CD4-positive, alpha-beta T cell treated with Interleukin-4 for 1 hour (primary cell): ENCODE measurements around the gene HDHD2.
"Not testable (repeated sequence)": the region's sequence is repeated elsewhere in the genome, so short reads cannot be mapped to it uniquely, and the experiment has no call there.

Experiments
- DNase-seq, 2 donors: peaks; one replicate each; pipeline ENCODE4 v3.0.0-alpha.2; 2020 to 2022

HDHD2 gene, protein sequence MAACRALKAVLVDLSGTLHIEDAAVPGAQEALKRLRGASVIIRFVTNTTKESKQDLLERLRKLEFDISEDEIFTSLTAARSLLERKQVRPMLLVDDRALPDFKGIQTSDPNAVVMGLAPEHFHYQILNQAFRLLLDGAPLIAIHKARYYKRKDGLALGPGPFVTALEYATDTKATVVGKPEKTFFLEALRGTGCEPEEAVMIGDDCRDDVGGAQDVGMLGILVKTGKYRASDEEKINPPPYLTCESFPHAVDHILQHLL

DNA sequence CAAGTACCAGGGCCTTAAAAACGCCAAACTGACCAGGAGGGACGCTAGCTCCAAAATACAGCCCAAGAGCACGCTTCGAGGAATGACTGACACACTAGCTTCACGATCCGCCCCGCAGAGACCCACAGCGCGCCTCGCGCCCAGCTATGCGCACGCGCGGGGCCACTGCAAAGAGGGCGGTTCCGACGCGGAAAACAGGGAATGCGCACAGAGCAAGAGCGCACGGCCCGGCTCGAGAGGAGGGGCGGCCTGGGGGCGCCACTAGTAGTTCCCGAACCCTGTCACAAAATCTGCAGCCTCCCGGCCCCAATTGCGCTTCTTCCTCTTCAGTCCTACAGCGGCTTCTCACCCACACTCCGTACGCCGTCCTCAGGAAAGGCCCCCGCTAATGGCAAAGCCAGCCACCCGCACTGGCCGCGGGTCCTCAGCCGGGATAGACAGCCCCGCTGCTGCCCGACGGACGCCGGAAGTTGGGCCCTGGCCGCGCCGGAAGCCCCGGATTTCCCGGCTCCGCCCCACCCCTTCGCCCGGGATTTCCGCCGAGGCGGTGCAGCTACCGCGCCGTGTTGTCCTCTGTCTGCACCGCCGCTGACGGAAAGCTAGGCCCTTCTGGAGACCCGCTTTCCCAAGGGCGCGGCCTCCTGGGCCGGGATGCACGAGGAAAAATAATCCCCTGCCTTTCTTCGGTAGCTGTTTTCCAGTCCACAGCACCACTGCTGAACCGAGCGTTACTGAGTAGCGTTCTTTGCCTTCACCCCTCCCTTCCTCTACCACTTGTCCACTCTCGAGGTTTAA lies at the start of gene HDHD2:
TSS of gene HDHD2 (minus strand) at position 472 of the 795 bp plus-strand sequence. CDS start 14,061 bp downstream, outside the sequence.
- peak; percentile 71 to 72 for DNase-seq

DNA sequence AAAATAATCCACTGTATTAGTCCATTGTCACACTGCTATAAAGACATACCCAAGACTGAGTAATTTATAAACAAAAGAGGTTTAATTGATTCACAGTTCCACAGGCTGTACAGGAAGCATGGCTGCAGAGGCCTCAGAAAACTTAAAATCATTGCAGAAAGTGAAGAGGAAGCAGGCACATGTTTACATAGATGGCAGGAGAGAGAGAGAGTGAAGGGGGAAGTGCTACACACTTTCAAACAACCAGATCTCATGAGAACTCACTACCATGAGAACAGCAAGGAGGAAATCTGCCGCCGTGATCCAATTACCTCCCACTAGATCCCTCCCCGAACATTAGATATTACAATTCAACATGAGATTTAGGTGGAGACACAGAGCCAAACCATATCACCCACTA lies 45.7 kb upstream of the HDHD2 start:
- DNase-seq, result not testable (repeated sequence)

DNA sequence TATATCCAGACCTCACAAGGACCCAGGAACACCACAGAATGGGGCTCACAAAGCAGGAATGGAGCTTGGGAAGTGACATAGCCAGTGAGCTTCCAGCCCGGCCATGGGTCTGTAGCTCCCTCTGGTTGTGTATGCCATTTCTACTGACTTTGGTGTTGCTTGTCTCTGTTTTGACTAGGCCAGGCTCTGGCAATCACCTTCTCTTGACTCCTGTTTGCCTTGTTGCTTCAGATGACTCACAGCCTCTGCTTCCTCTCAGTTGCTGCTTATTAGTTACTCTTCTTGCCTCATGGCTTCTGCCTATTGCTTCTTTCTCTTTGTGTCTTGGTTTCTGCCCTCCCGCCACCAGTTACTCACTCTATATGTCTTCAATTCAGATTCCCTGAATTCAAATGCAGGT lies 41.7 kb upstream of the HDHD2 start:
- no peak for DNase-seq

DNA sequence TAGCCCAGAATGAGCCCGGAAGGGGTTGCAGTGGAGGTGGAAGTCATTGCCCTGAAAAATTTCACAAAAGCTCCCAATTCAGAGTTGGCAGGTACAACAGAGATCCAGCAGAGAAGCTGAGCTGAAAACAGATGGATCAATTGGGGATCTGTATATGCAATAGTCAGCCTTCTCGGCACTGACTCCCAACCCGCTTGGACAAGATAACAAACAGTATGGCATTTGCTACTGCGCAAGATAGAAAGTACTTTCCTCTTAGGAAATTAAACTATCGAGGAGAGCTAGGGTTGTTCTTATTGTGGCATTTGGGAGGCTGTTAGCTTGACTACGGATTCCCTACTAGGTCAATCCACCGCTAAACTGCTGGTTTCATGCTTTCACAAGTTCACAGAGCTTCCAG lies 37.4 kb upstream of the HDHD2 start:
- DNase-seq, result no peak

DNA sequence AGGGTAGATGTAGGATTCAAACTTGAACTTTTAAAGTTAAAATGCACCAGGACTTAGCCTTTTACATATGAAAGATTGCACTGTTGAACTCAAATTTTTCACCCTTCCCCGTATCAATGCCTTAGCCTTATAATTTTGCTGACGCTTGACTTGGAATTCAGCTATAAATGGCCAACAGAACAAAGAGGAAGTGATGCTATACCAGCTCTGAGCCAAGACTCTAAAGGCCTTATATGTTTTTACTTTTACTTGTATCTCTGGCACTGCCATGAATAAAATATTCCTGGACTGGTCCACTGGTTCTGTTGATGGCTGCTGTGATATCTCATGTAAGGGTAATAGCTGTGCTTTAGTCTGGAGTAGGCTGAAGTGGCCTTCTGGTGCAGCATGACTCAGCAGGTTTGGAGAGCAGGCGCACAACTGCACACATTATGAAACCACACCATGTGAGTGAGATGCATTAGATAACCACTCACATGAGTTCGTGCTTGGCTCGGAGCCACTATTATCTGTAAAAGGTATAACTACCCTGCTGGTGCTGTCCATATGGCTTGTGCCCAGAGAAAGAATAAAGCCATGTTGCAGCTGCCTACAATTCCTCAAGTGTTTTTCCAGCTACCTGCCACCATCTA lies 34.2 kb upstream of the HDHD2 start:
- peak in 1 of 2 donors; percentile 15 for DNase-seq

DNA sequence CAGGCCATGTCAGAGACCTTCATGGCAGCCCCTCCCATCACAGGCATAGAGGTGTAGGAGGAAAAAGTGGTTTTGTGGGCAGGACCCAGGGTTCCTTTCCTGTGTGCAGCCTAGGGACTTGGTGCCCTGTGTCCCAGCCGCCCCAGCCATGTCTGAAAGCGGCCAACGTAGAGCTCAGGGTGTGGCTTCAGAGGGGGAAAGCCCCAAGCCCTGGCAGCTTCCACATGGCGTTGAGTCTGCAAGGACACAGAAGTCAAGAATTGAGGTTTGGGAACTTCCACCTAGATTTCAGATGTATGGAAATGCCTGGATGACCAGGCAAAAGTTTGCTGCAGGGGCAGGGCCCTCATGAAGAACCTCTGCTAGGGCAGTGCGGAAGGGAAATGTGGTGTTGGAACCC lies 31.9 kb upstream of the HDHD2 start:
- DNase-seq, result not testable (repeated sequence)

DNA sequence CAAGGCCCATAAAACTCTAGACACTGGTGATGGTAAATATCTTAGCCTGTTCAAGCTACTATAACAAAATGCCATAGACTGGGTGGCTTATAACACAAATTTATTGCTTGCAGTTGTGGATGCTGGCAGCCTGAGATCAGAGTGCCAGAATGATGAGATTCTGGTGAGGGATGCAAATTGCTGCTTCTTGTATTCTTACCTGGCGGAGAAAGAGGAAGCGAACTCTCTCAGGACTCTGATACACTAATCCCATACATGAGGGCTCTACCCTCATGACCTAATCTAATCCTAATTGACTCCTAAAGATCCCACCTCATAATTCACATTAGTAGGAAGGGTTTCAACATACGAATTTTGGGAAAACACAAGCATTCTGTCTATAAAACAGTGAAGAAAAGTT lies 30.5 kb upstream of the HDHD2 start:
- no peak for DNase-seq

DNA sequence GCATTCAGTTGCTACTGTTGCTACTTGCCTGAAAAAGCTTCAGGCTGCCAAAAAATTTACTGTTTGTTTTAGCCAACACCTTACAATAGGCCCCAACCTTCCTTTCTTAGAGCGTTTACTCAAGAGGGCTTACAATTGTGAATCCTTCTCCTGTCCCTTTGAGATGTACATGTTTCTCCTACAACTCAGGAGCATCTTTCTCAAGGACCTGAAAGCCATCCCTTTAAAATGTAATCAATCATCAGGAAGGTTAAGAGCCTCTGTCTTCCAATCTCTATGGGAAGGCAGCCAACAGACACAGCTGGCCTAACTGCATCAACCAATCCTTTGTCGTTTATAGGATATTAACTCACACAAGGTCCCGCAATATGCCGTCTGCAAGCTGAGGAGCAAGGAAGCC lies 29.2 kb upstream of the HDHD2 start:
- no peak for DNase-seq

DNA sequence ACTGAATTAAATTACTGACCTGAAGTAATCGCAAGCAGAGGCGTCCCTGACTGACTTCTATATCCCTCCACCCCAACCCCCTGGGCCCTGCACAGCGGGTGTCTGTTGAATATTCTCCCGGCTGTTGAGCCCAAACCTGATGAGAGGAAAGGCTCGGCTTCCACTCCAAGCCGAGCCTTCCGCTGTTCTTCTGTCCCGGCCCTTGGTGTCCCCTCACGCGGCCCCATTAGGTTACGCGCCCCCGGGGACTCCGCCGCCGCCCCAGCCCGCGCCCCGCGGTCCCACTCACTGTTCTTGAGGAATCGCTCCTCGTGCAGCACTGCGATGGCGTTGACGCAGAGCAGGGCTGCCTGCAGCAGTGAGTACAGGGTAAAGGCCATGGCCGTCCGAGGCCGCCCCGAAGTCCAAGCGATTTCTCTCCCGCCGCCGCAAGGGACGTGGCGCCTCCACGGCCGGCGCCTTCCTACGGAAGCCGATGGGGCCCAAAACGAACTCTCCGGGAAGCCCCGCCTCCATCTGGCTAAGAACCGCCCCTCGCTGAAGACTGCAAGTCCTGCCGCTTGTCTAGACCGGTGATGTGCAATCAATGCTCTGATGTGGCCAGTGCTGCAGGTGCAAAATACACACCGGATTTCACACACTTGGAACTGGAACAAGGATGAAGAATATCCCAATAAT lies 25.7 kb upstream of the HDHD2 start, which contains the start of gene IER3IP1:
TSS of gene IER3IP1 (minus strand) at position 467 of the 678 bp plus-strand sequence. CDS start at position 380, 87 bp downstream.
- DNase-seq, result peak; percentile 88 to 92

DNA sequence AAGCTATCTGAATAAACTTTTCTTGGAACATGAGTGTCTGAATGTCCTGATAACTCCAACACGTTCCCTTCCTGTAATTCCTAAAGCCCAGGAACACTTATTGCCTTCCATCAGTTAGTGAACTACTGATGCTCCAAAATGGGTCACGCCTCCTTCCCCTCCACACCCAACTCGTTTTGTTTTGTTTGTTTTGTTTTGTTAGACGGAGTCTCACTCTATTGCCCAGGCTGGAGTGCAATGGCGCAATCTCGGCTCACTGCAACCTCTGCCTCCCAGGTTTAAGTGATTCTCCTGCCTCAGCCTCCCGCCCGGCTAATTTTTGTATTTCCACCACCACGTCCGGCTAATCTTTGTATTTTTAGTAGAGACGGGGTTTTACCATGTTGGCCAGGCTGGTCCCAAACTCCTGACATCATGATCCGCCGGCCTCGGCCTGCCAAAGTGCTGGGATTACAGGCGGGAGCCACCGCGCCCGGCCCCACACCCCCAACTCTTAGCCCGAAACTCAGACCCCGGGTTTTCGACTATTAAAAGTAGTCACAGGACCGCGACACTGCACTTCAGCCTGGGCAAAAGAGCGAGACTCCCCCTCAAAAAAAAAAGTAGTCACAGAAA lies 25.1 kb upstream of the HDHD2 start:
- DNase-seq, result no peak

DNA sequence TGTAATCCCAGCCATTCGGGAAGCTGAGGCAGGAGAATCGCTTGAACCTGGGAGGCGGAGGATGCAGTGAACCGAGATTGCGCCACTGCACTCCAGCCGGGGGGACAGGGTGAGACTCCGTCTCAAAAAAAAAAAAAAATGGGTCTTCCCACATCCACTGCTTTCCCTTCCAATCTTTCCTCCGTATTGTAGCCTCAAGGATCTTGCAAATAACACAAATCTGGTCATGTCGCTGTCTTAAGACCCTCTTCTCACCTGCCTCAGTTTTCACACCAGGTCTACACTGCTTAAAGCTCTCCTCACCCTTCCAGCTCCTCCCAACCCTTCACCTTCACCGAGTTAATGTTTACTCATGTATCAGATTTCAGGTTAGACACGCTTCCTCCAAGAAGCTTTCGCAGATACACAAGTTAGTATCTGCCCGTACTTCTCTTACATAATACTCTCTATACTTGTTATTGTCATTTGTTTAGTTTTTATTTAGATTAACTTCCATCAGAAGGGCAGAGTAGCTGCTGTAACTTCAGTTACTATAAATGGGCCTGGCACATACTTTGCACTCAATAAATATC lies 24.3 kb upstream of the HDHD2 start:
- DNase-seq, result no peak

DNA sequence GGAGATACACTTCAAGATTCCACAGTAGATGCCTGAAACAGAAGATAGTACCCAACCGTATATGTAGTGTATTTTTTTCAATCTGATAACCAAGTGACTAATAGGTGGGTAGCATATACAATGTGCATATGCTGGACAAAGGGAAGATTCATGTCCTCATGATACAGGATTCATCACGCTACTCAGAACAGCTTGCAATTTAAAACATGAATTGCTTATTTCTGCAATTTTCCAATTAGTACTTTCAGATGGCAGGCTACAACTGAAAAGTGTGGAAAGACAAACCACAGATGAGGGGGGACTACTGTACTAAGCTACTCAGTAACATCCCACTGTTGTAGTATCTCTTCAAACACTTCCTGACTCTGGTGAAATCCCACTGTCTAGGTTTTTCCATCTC lies 22.2 kb upstream of the HDHD2 start:
- DNase-seq, result no peak

DNA sequence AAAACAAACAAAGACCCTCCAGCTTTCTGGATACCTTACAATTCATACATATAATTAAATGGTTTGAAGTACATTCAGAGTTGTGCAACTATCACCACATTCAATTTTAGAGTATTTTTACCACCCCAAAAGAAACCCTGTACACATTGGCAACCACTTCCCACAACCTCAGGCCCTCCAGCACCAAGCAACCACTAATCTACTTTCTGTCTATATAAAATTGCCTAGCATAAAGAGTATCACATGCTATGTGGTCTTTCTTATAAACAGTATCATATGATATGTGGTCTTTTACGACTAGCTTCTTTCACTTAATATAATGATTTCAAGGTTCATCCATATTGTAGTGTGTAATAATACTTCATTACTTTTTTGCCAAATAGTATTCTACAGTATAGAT lies 18.6 kb upstream of the HDHD2 start:
- DNase-seq, result no peak

DNA sequence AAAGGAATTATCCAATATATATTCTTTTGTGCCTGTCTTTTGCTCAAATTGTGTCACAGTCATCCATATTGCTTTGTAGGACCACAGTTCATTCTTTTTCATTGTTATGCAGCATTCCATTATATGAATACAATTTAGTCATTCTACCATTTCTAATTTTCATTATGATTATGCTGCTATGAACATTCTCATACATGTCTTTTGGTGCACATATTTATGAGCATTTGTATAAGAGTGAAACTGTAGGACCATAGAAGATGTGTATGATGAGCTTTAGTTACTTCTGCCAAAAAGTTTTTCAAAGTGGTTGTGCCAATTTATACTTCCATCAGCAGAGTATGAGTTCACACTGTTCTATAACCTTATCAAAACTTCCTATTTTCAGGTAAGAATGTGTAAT lies 18.2 kb upstream of the HDHD2 start:
- no peak for DNase-seq

DNA sequence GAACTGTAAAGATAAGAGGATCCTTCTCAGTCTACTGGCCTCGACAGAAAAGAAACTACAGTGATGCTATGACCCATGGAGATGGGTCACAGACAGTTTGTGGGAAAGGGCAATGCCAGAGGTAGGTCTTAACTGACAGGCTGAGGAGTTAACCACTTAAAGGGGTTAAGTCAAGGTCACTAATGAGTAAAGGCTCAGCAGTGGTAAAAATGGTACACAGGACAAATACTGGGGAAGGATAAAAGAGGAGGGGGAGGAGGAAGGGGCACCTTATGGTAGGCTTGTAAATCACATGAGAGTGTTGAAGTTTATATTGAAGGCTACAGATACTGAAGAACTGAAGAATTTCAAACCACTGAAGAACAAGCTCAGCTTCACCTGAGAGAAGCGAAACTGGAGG lies 16.0 kb upstream of the HDHD2 start:
- no peak for DNase-seq

DNA sequence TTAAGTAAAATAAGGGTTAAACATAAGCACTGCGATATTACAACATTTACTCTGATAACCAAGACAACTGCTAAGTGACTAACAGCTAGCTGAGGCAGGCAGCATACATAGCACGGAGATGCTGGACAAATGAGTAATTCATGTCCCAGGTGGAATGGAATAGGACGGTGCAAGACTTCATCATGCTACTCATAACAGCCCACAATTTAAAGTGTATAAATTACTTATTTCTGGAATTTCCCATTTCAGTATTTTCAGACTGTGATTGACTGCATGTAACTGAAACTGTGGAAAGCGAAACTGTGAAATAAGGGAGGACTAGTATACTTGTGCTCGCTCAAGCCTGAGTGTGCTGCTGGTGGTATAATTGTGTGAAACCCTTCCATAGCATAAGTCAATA lies 12.9 kb upstream of the HDHD2 start:
- DNase-seq, result no peak

DNA sequence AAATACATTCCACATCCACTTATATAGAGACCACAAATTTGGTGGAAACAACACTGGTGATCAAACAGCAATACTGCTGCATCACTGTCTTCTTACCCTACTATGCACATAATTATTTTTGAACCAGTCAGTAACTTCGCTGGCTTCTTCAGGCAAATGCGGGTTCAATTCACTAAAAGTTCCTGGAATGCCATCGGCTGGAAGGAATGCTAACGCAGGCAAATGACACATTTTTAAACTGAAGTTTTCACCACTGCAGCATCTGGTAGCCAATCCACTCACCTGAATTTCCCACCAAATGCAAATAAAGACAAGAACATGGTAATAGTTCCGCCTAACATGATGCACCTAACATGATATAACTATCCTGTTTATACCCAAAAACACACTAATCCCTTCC lies 10.0 kb upstream of the HDHD2 start:
- no peak for DNase-seq

DNA sequence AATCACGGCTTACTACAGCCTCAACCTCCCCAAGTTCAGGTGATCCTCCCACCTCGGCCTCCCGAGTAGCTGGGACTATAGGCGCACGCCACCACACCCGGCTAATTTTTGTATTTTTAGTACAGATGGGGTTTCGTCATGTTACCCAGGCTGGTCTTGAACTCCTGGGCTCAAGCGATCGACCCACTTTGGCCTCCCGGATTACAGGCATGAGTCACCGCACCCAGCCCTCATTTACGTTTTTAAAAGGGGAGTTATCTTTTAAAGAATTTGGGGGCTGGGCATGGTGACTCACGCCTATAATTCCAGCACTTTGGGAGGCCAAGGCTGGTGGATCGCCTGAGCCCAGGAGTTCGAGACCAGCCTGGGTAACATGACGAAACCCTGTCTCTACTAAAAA lies 8.1 kb upstream of the HDHD2 start:
- DNase-seq, result not testable (repeated sequence)

DNA sequence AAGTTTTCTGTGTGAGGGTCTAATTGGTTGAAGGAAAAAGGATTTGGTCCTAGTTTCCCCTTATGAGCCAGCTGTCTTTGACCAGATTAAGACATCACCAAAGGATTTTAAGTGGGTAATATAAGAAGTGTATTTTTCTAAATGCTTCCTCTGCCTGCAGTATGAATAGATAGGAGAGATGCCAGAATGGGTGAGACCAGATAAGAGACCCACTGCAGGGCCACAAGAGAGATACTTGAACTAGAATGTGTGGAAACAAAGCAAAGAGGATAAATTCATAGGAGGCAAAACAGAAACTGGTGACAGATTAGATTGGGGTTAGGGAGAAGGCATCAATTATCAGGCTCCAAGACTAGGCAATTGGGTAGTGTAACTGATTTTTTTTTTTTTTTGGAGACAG lies 1.1 kb upstream of the HDHD2 start:
- no peak for DNase-seq

DNA sequence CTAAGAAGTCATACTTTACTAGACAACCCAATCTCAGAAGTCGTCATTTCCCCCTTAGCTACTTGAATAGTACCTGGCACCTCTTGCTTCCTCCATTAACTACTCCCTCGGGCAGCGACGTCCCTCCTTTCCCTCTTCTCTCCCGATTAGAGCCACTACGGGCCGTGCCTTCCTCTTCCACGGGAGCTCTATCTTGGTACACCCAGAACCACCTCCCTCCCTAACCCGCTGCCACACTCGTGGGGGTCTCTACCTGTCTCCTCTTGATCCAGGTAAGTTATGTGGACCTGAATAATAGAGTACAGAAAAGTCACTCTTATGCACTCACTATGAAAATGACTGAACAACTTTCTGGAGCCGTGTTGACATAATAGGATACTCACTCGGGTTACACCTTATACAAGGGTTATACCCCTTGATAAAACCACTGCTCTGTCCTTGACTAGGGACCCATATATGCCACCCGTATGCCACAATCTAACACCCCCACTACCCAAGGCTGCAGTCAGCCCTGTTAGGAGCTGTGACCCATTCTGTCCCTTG lies 595 bp upstream of the HDHD2 start:
- no peak for DNase-seq

DNA sequence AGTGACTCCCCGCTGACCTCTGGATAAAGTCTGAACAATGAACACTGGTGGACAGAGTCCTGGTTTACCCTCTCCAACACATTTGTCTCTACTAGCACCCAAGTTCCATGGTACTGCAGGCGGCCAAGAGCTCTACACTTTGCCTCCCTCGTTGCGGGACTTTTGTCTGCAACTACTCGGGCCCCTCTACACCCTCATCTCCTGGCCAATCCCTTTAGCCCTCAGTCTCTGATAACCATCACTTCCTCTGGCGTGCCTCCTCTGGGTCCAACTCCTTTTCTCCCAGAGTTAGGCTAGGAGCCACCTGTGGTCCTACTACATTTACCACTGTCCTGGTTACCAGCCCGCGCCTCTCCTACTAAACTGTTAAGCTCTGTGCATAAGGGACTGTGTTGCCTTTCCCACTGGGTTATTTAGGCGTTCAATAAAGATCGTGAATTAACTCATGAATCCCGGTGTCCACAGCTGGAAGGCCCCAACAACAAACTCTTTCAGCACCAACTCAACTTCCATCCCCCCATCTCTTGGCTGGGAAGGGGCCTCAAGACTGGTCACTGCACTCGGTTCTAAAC lies 757 bp downstream of the HDHD2 start:
- DNase-seq, result no peak

DNA sequence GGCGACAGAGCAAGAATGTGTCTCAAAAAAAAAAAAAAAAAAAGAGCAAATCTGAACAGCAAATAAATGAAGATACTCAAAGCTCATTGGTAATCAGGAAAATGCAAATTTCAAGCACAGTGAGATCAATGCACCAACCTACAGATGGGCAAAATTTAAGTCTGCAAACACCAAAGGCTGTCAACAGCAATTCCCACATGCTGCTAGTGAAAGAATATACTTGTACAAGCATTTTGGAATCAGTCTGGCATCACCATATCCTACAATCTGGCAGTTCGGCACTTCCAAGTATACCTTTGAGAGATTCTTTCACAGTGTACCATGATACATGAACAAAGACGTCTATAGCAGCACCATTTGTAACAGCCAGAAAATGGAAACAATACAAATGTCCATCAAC lies 4.1 kb downstream of the HDHD2 start:
- DNase-seq, result no peak
